LNCAP (cell line): ENCODE results near the gene PCMTD2.

Source experiments
- TF ChIP-seq, protein P1 (sequence below): fragments of 450-650 bp; IDR thresholded peaks from 2 replicates; pipeline ENCODE4 v1.5.1; 2017; ENCODE audit warnings: mild to moderate bottlenecking

The PCMTD2 gene

DNA sequence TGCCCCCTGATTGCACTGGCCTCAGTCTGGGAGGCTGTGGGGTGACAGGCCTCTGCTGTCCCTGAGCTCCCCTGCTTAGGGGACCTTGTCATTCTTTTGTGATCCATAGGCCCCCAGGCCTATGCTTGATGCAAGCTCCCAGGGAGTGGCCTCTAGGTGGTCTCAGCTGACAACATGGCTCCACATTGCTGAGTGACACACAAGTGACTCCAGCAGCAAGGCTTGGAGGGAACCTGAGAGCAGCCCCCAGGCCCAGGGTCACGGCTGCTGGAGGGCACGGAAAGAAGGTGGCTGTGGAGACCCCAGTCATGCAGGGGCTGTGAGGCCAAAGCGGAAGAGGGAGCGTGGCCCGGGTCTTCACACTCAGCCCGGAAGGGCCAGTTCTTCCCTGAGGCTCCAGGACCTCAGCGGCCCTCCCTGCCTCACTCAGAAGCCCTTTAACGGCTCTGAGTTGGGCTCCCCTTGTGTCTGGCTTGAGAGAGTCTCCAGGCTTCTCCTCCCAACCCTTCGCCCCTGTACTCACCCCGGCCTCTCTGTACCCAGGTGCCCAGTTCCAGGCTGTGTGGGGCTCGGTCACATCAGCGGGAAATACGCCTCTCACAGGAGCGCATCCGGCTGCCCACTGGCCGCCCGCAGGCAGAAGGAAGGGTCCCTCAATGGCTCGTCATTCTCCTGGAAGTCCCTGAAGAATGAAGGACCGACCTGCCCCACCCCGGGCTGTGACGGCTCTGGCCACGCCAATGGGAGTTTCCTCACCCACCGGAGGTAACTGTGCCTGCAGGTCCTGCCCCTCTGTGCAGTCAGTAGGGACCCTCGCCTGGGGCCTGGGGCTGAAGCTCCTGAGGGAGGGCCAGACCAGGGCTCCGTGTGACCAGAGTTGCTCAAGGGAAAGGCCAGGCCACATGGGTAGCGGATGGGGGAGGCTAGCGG, 23.7 kb upstream of the PCMTD2 start:
- TF ChIP-seq, protein P1, sequence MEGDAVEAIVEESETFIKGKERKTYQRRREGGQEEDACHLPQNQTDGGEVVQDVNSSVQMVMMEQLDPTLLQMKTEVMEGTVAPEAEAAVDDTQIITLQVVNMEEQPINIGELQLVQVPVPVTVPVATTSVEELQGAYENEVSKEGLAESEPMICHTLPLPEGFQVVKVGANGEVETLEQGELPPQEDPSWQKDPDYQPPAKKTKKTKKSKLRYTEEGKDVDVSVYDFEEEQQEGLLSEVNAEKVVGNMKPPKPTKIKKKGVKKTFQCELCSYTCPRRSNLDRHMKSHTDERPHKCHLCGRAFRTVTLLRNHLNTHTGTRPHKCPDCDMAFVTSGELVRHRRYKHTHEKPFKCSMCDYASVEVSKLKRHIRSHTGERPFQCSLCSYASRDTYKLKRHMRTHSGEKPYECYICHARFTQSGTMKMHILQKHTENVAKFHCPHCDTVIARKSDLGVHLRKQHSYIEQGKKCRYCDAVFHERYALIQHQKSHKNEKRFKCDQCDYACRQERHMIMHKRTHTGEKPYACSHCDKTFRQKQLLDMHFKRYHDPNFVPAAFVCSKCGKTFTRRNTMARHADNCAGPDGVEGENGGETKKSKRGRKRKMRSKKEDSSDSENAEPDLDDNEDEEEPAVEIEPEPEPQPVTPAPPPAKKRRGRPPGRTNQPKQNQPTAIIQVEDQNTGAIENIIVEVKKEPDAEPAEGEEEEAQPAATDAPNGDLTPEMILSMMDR = no peak

DNA sequence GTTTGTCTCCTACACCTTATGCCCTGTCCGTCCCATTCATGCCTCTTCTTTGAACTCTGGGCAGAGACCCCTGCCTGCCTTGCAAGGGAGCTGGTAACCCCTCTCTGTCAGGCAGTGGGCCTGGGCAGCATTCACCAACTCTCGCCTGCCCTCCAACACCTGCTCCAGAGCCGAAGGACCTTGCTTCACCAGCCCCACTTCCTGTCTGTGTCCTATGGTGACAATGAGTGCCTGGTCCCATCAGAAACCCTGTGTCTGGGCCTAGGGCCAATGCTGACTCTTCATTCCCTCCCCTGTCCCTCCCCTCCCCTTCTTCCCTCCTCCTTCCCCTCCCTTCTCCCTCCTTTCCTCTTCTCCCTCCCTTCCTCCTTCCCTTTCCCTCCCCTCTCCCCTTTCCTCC, 22.8 kb upstream of the PCMTD2 start:
- TF ChIP-seq, protein P1 = no peak

DNA sequence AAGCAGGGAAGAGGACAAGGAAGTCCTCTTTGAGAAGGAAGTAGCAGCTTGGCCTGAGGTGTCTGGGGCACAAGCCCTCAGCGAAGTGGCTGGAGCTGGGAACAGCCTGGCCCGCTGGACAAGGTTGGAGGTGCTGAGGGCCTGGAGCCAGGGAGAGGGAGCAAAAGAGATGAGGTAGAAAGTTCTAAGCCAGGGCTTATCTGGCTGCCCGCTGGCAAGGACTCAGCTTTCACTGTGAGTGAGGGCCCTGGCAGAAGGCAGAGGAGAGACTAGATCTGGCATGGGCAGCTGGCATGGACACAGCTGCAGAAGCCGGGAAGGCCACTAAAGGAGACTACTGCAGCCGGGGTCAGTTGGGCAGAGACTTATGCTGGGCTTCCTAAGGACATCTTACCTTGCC, 21.8 kb upstream of the PCMTD2 start:
- TF ChIP-seq, protein P1 = no peak

DNA sequence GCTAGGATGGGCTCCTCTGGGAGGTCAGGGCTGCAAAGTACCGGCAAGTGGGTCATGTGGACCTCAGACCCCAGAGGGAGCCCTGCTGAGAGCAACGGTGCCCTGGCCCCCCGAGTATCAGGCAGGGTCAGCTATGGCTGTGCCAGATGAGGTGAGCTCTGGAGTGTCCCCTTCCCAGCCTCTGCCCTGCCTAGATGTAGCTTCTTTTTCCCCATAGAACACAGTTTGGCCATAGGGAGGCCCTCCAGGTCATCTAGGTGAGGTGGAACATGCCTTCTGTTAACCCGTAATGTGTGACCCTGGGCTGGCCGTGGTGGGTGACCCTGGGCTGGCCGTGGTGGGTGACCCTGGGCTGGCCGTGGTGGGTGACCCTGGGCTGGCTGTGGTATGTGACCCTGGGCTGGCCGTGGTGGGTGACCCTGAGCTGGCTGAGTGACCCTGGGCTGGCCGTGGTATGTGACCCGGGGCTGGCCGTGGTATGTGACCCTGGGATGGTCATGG, 21.2 kb upstream of the PCMTD2 start:
- TF ChIP-seq, protein P1 = no peak

DNA sequence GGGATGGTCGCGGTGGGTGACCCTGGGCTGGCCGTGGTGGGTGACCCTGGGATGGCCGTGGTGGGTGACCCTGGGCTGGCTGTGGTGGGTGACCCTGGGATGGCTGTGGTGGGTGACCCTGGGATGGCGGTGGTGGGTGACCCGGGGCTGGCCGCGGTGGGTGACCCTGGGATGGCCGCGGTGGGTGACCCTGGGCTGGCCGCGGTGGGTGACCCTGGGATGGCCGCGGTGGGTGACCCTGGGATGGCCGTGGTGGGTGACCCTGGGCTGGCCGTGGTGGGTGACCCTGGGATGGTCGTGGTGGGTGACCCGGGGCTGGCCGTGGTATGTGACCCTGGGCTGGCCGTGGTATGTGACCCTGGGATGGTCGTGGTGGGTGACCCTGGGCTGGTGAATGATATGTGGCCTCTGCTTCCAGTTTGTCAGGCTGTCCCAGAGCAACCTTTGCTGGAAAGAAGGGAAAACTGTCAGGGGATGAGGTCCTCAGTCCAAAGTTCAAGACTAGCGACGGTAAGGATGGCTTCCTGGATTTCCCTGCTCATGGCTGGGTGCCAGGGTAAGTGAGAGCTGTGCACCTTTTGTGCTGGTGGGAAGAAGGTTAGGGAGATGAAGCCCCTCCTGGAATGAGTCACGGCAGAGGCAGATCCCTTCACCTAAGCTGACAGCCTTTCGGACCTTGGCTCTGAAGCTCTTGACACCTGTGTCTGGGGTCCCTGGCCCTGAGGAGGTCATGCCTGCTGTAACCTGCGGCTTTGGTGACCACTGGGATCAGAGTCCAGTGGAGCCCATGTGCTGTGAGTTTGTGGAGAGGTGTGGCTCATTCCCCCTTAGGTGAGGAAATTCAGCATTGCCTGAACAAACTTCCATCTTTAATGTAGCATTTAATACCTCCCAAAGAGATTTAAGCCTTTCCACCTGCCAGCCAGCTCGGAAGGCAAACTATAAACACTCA, 19.1 kb upstream of the PCMTD2 start:
- TF ChIP-seq, protein P1 = no peak

DNA sequence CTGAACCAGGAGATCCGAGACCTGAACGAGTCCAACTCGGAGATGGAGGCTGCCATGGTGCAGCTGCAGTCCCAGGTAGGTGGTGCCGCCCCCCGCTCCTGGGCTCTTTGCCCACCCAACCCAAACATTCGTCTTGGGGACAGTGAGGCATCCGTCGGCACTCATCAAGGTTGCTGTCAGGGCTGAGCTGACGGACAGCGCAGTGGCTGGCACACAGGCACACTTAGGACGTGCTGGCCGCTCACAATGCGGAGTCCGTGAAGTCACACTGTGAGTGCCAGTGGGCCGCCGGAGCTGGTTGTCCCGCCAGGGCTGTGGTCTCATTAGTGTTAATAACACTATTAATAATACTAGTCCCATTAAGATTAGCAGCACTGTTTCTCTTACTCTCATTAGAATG, 18.2 kb upstream of the PCMTD2 start:
- TF ChIP-seq, protein P1 = no peak

DNA sequence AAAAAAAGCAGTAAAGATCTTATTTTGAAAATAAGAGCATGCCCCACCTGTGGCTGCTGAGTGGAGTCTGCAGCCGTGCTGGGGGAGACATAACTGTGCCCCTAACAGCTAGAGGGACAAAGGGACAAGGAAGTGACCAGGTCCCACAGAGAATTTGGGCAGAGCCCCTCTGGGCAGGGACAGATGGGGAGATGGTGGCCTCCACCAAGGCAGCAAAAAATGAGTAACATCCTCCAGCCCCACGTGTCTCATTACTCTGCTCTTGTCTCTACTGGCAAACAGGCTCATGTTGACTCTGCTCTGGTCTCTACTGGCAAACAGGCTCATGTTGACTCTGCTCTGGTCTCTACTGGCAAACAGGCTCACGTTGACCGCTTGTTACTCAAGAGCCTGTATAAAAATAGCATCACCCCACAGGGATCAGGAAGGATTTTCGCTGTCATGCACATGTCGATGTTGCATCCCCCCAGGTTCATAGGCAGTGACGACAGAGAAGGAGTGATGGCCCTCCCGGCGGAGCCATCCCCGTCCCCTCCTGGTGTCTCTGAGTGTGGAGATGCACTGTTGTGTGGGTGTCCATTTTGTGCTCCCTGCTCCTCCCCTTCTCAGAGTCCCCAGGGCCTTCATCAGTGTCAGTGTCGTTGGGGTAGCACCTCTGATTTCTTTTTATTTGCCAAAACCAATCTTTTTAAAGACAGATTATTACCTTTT, 17.3 kb upstream of the PCMTD2 start:
- TF ChIP-seq, protein P1 = no peak
